ENCODE results near the gene MRTFA. TPM values are rescaled to one million over a fixed set of nuclear protein-coding genes. Genes with fewer than 3 reads are reported as not detected.
"Not testable (repeated sequence)": the region's sequence is repeated elsewhere in the genome, so short reads cannot be mapped to it uniquely, and the experiment has no call there.

The MRTFA gene
- total and polyA plus RNA-seq, 12 donors = 12.3 to 141 (median 41.6) TPM

DNA sequence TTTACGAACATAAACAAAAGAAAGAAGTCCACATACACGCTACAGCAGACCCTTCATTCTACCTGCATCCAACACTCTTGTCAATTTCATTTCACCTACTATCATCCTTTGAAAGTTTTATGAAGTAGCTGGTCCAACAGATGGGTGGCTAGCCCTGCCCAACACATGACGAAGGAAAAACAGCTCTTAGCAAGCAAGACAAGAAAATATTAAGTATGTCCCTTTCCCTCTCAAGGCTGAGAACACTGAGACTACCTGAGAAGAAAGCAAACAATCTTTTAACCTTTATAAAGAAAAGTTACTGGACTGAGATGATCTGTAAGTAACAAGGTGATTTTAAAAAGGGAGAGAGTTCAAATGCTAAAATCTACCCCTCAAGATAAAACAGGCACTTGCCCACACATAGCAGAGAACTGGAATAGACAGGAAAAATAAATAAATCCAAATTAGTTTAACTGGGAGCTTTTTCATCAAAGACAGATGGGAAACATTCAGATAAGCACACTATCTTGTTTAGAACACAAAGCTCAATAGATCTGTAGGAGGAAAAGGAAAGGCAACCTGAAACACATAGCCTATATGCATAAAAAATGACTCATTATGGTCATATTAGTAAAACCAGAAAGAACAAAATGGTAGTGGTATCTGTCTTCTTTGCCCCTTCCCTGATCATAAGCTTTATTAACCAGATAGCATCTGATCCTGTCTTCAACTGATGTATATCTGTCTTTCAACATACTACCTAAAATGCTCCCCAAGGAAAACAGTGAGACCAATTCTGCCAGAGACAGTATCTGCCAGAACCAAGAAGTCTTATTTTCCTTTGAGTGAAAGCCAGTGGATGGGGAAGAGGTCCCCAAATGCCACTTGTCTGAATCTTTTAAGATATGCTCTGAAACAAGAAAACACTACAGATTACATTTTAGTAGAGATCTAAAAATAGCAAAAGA is 104.3 kb downstream of the MRTFA start:
- H3K4me3 ChIP-seq = peak overlapping the region in 1 of 4 donors; percentile 23
- 77 to 84% (median 80%) methylated on average over 3 of the region's 3 CpGs for WGBS, 4 donors
- intact Hi-C loops (cut with DNase I) = no loop called here
- H3K4me1 ChIP-seq (replicated peaks in 1 of 2) = peaks cover 25 to 44% of the 10 kb centered on the region in 2 donors
- H3K27me3 ChIP-seq = no peaks in the 10 kb centered on the region
- TF ChIP-seq CTCF (IDR thresholded peaks at IDR 0.05) = no peak
- TF ChIP-seq POLR2A (IDR thresholded peaks at IDR 0.05) = no peak
- H3K9me3 ChIP-seq (replicated peaks in 1 of 3) = no peaks in the 10 kb centered on the region
- H3K36me3 ChIP-seq (replicated peaks in 1 of 2) = no peaks in the 10 kb centered on the region
- DNase-seq = no peak
- H3K27ac ChIP-seq = peak overlapping the region in 2 of 5 donors; percentile 36 to 48

DNA sequence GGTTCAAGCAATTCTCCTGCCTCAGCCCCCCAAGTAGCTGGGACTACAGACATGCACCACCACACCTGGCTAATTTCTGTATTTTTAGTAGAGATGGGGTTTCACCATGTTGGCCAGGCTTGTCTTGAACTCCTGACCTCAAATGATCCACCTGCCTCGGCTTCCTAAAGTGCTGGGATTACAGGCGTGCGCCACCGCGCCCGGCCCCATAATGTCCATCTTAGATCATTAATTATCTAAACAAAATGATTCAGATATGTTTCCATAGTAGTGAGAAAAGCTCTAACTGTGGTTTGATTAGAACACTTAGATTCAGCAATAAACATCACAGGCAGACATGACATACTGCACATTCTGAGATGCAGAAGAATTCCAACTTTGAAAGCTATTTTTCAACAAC is 106.1 kb downstream of the MRTFA start:
- DNase-seq; H3K36me3 ChIP-seq (replicated peaks in 1 of 2); H3K27ac ChIP-seq; H3K4me3 ChIP-seq; H3K27me3 ChIP-seq; H3K9me3 ChIP-seq (replicated peaks in 1 of 3); intact Hi-C loops (cut with DNase I): not testable (repeated sequence)
- 93 to 98% (median 97%) methylated on average over 6 of the region's 6 CpGs for WGBS, 4 donors
- H3K4me1 ChIP-seq (replicated peaks in 1 of 2) = peaks cover 25 to 40% of the 10 kb centered on the region in 2 donors

DNA sequence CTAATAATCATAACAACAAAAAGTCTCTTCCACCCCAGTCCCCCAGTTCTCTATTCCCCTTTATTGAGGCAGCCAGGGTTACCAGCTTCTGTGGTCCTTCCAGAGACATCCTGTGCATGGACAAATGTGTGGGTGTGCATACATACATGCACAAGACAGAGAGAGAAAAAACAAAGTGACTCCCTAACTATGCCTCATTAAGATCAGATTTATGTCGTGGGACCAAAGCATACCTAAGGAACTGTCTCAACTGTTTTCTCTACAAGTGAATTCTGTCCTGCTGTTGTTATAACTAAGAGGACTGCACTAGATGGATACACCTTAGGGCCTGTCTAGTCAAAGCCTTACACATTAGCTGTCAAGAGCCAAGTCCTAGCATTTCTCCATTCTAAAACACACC is 106.7 kb downstream of the MRTFA start:
- no peak for TF ChIP-seq CTCF (IDR thresholded peaks at IDR 0.05)
- TF ChIP-seq POLR2A (IDR thresholded peaks at IDR 0.05) = no peak
- H3K4me3 ChIP-seq = no peak overlapping the region
- intact Hi-C loops (cut with DNase I) = loop anchor here (5.0 to 10.0 kb wide), 2 partner anchors 112 to 115 kb away; no protein-coding TSS in a partner anchor
- no peaks in the 10 kb centered on the region for H3K9me3 ChIP-seq (replicated peaks in 1 of 3)
- no peaks in the 10 kb centered on the region for H3K27me3 ChIP-seq
- no peaks in the 10 kb centered on the region for H3K36me3 ChIP-seq (replicated peaks in 1 of 2)
- H3K27ac ChIP-seq = no peak overlapping the region
- H3K4me1 ChIP-seq (replicated peaks in 1 of 2) = peaks cover 23 to 35% of the 10 kb centered on the region in 2 donors
- 77 to 90% (median 78%) methylated on average over 1 of the region's 1 CpG for WGBS, 4 donors
- DNase-seq = no peak

GRCh38 chr22:40526960-40527359 is 109.6 kb downstream of the MRTFA start:
- H3K27me3 ChIP-seq = no peaks in the 10 kb centered on the region
- no peak overlapping the region for H3K4me3 ChIP-seq
- no peaks in the 10 kb centered on the region for H3K36me3 ChIP-seq (replicated peaks in 1 of 2)
- intact Hi-C loops (cut with DNase I) = loop anchor here (5.0 to 10.0 kb wide), 2 partner anchors 115 to 118 kb away; no protein-coding TSS in a partner anchor
- TF ChIP-seq POLR2A (IDR thresholded peaks at IDR 0.05) = no peak
- TF ChIP-seq CTCF (IDR thresholded peaks at IDR 0.05) = no peak
- H3K9me3 ChIP-seq (replicated peaks in 1 of 3) = no peaks in the 10 kb centered on the region
- DNase-seq = no peak
- peak overlapping the region in 3 of 5 donors; percentile 63 to 81 (median 70) for H3K27ac ChIP-seq
- H3K4me1 ChIP-seq (replicated peaks in 1 of 2) = peaks cover 2 to 7% of the 10 kb centered on the region in 2 donors
- 93 to 97% (median 95%) methylated on average over 5 of the region's 5 CpGs for WGBS, 4 donors

Measured in adrenal gland (tissue), 12 donors.